Stimulated activated CD8-positive, alpha-beta memory T cell treated with anti-CD3 and anti-CD28 coated beads, Interleukin-15, amount 100 ng/mL, for 48 hours (primary cell): Measurements from ENCODE around the gene FEV.
"Not testable (repeated sequence)": the region's sequence is repeated elsewhere in the genome, so short reads cannot be mapped to it uniquely, and the experiment has no call there.

Experiments
- DNase-seq, 2 donors: peaks; one replicate each; pipeline ENCODE4 v3.0.0-alpha.2; 2020; ENCODE audit warnings: low read depth in 2 of 2

Gene FEV

GRCh38 chr2:218944759-218945404 lies 40.1 kb downstream of the FEV start:
- no peak for DNase-seq

- not testable (repeated sequence) for DNase-seq
Measured at GRCh38 chr2:218931751-218932150, 53.2 kb downstream of the FEV start.
